Measurements from ENCODE around the gene TLCD4. TPM values are rescaled to one million over a fixed set of nuclear protein-coding genes. Genes with fewer than 3 reads are reported as not detected.

TLCD4 gene
- total and polyA plus RNA-seq, 2 of the 13 experiments (the other 11 are each of a cell fraction or from before 2014, with no cell fraction given) = 4.7 to 14.5 TPM

DNA sequence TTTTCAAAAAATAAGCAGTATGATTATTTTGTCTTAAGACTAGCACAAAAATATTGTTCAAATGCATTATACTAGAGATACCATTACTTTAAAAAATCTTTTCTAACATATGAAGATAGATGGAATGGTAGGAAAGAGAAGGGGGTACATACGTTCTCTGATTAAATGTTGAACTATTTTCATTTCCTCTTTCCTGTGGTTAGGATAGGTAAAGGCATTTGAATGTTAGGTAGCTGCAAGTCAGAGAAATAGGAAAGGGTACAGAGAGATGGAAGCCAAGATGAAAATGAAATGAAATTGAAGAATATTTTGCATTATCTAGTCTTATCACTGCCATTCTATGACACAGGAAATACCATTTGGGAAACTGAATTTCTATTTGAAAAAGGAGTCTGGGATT, 28.3 kb downstream of the TLCD4 start (continued):
- TF ChIP-seq CBX2 (IDR thresholded peaks at IDR 0.05; ENCODE audit: low read depth, low read length) (no peak), CBX2 (CRISPR knock-in tag; IDR thresholded peaks at IDR 0.05; ENCODE audit: low read depth) (no peak), TCF7L2 (IDR thresholded peaks at IDR 0.05; ENCODE audit: low read depth, low read length) (no peak), BRD4 (CRISPR knock-in tag; IDR thresholded peaks at IDR 0.05) (no peak), ZNF256 (CRISPR knock-in tag; conservative IDR thresholded peaks at IDR 0.05) (no peak), SIX1 (CRISPR knock-in tag; IDR thresholded peaks at IDR 0.05; ENCODE audit: borderline replicate concordance) (no peak), HNRNPK (IDR thresholded peaks at IDR 0.05; ENCODE audit: low read depth, low read length, poor library complexity, severe bottlenecking) (no peak), ZNF75D (CRISPR knock-in tag; IDR thresholded peaks at IDR 0.05; ENCODE audit: borderline replicate concordance) (no peak), ZNF136 (CRISPR knock-in tag; IDR thresholded peaks at IDR 0.05; ENCODE audit: low read depth) (no peak)
- TF ChIP-seq, protein P1, sequence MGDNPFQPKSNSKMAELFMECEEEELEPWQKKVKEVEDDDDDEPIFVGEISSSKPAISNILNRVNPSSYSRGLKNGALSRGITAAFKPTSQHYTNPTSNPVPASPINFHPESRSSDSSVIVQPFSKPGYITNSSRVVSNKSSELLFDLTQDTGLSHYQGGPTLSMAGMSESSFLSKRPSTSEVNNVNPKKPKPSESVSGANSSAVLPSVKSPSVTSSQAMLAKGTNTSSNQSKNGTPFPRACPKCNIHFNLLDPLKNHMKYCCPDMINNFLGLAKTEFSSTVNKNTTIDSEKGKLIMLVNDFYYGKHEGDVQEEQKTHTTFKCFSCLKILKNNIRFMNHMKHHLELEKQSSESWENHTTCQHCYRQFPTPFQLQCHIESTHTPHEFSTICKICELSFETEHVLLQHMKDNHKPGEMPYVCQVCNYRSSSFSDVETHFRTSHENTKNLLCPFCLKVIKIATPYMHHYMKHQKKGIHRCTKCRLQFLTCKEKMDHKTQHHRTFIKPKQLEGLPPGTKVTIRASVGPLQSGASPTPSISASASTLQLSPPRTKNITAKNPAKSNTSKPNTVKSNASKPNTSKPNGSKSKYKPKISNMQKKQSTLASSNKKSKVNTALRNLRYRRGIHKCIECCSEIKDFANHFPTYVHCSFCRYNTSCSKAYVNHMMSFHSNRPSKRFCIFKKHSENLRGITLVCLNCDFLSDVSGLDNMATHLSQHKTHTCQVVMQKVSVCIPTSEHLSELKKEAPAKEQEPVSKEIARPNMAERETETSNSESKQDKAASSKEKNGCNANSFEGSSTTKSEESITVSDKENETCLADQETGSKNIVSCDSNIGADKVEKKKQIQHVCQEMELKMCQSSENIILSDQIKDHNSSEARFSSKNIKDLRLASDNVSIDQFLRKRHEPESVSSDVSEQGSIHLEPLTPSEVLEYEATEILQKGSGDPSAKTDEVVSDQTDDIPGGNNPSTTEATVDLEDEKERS (CRISPR knock-in tag; IDR thresholded peaks at IDR 0.05) = no peak
- TF ChIP-seq, protein P2, sequence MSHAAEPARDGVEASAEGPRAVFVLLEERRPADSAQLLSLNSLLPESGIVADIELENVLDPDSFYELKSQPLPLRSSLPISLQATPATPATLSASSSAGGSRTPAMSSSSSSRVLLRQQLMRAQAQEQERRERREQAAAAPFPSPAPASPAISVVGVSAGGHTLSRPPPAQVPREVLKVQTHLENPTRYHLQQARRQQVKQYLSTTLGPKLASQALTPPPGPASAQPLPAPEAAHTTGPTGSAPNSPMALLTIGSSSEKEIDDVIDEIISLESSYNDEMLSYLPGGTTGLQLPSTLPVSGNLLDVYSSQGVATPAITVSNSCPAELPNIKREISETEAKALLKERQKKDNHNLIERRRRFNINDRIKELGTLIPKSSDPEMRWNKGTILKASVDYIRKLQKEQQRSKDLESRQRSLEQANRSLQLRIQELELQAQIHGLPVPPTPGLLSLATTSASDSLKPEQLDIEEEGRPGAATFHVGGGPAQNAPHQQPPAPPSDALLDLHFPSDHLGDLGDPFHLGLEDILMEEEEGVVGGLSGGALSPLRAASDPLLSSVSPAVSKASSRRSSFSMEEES (CRISPR knock-in tag; IDR thresholded peaks at IDR 0.05) = no peak
